ENCODE data around the gene CD2. TPM values are rescaled to one million over a fixed set of nuclear protein-coding genes. Genes with fewer than 3 reads are reported as not detected.

CD2 gene
- total RNA-seq, 1 donor from 2014 or later: not detected

DNA sequence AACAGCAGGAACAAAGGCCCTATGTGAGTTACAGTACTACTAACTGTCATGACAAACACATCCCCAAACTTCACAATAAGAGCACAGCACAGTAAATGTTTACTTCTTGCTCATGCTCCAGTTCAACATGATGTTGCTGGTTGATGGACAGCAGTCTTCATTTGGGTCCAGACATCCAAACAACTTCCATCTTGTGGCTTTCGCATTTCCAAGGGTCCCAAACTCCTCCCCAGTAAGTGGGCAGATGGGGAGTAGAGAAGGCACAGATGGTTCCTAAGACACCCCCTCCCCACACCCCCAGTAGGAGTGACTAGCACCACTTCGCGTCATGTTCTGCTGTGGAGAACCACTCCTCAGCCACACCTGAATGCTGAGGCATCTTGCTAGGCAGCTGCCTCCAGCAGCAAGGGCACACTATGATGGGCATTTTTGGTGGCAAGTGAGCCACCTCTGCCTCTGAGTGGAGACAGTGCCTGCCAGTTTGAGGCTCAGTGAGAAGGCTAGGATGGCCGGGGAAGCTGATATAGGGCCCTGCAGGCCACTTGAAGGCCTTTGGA is 32.7 kb upstream of the CD2 start:
- TF ChIP-seq CTCF (conservative IDR thresholded peaks at IDR 0.05; ENCODE audit: low read depth, low read length): no peak

GRCh38 chr1:116722016-116722838 is 32.0 kb upstream of the CD2 start:
- TF ChIP-seq CTCF (conservative IDR thresholded peaks at IDR 0.05; ENCODE audit: low read depth, low read length): no peak
- no peak overlapping the region for H3K4me3 ChIP-seq (ENCODE audit: low read depth, low read length)
- DNase-seq (ENCODE audit: low read depth): no peak

More for the DNA sequence above, 32.7 kb upstream of the CD2 start:
- no peak overlapping the region for H3K4me3 ChIP-seq (ENCODE audit: low read depth, low read length)
- DNase-seq (ENCODE audit: low read depth): no peak

DNA sequence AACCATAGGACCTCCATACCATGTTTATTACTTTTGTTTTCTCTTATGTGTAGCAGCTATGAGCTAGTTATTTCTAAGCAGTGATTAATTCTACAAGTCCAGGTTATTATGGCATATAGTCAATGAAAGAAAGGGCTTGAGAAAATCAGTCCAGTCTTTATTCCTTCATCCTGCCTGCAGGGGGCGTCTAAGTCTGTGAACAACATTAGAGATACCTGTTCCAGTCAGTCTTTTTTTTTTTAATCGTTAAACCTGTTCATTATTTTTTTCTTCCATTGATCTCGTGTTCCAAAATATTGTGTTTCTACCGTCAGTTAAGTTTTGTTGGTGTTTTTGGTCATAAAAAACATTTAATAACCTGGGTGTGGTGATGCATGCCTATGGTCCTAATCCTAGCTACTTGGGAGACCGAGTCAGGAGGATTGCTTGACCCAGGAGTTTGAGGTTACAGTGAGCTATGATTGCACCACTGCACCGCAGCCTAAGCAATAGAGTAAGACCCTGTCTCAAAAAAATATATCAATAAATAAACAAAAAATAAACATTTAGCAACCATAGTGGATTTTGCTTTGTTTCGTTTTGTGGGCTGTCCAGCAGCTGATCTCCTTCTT is 29.4 kb upstream of the CD2 start:
- DNase-seq (ENCODE audit: low read depth): no peak
- TF ChIP-seq CTCF (conservative IDR thresholded peaks at IDR 0.05; ENCODE audit: low read depth, low read length): peak; percentile 83

GRCh38 chr1:116725798-116726197 is 28.4 kb upstream of the CD2 start:
- DNase-seq (ENCODE audit: low read depth): no peak
- no peak overlapping the region for H3K4me3 ChIP-seq (ENCODE audit: low read depth, low read length)
- TF ChIP-seq CTCF (conservative IDR thresholded peaks at IDR 0.05; ENCODE audit: low read depth, low read length): no peak

More for the DNA sequence above, 29.4 kb upstream of the CD2 start:
- no peak overlapping the region for H3K4me3 ChIP-seq (ENCODE audit: low read depth, low read length)

DNA sequence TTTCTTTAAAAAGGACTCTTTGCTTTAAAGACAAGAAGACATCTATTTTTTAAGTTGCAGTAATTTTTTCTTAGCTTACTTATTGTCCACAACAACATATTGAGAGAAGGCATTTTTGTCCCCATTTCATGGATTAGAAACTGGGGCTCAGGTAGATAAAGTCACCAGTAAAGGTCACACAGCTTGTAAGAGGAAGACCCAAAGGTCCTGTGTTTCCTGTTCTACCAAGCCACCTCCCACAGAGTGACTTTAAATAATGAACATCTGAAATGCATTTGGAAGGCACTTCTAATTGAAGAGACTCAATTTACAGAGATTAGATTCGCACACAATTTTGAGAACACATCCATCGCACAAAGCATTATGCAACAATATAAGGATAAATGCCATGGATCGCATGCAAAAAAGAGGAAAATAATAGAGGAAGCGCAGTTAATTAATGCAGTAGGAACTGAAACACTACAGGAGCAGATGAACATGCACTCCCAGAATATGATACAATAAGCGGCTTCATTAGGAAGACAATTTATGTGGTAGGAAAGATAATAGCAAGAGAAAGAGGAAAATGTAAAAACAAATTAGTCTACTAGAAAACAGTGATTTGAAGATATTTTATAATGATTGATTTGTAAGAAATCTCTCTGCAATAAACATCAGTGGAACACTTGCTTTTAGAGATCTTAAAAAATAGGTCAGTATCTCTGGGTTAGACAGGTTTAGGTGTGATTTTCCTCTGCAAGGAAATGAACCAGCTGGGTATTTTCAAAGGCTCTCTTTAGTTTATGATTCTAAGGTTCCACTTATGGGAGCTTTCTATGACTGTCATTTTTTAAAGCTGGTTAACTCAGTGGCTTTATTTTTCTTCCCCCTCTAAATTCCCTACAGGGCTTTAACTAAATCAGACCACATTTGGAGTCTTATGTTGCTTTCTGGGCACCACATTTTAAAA is 27.1 kb upstream of the CD2 start:
- TF ChIP-seq CTCF (conservative IDR thresholded peaks at IDR 0.05; ENCODE audit: low read depth, low read length): no peak
- no peak overlapping the region for H3K4me3 ChIP-seq (ENCODE audit: low read depth, low read length)
- no peak for DNase-seq (ENCODE audit: low read depth)

DNA sequence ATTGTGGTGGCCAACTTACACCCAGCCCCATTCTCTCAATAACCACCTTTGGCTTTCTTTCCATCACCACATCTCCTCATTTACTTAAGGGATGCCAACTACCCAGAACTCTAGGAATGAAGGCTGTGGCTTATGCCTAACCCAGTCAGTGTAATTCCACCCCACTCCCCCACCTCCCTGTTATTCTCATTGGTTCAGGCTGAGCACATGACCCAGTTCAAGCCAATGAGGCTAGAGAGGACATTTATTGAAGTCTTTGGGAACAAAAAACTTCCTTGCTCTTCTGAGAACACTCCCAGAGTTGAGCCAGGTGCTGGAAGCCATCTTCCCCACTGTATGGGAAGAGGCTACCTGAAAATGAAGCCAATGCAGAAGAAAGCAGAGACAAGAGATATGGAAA is 22.8 kb upstream of the CD2 start:
- H3K4me3 ChIP-seq (ENCODE audit: low read depth, low read length): no peak overlapping the region
- no peak for TF ChIP-seq CTCF (conservative IDR thresholded peaks at IDR 0.05; ENCODE audit: low read depth, low read length)
- DNase-seq (ENCODE audit: low read depth): no peak
